ENCODE measurements around the gene SLC30A7. TPM values are rescaled to one million over a fixed set of nuclear protein-coding genes. Genes with fewer than 3 reads are reported as not detected.

SLC30A7 gene
- total RNA-seq, 1 experiment from 2014 or later, result 20.7 TPM

DNA sequence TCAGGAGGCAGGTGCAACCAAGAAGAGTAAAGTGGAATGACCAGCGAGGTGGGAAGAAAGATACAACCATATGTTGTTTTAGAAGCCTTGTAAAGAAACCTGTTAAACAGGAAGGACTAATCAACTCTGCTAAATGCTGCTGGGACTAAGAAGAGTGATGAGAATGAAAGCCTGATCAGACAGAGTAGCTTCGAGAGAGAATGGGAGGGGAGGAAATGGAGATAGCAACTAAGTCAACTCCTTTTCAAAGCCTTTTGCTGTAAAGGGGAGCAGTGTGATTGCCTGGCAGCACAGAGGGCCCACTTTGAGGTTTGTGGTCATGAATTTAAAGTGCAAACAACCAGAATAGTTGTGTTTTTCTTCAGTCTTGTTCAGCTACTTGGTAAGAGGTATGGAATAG is 31.4 kb downstream of the SLC30A7 start (continued):
- TF ChIP-seq ESRRA (CRISPR knock-in tag; IDR thresholded peaks at IDR 0.05; ENCODE audit: borderline replicate concordance) (no peak), EMX1 (CRISPR knock-in tag; IDR thresholded peaks at IDR 0.05) (no peak), NR1H2 (CRISPR knock-in tag; IDR thresholded peaks at IDR 0.05) (no peak), NR3C1 (CRISPR knock-in tag; conservative IDR thresholded peaks at IDR 0.05; ENCODE audit: low read depth) (no peak), JUN (CRISPR knock-in tag; IDR thresholded peaks at IDR 0.05) (no peak), GRHL2 (CRISPR knock-in tag; IDR thresholded peaks at IDR 0.05; ENCODE audit: insufficient replicate concordance, severe bottlenecking) (no peak), MXD4 (CRISPR knock-in tag; IDR thresholded peaks at IDR 0.05; ENCODE audit: borderline replicate concordance) (no peak)
- TF ChIP-seq, protein P1, sequence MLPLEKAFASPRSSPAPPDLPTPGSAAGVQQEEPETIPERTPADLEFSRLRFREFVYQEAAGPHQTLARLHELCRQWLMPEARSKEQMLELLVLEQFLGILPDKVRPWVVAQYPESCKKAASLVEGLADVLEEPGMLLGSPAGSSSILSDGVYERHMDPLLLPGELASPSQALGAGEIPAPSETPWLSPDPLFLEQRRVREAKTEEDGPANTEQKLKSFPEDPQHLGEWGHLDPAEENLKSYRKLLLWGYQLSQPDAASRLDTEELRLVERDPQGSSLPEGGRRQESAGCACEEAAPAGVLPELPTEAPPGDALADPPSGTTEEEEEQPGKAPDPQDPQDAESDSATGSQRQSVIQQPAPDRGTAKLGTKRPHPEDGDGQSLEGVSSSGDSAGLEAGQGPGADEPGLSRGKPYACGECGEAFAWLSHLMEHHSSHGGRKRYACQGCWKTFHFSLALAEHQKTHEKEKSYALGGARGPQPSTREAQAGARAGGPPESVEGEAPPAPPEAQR (CRISPR knock-in tag; IDR thresholded peaks at IDR 0.05), result no peak
- TF ChIP-seq, protein P2, sequence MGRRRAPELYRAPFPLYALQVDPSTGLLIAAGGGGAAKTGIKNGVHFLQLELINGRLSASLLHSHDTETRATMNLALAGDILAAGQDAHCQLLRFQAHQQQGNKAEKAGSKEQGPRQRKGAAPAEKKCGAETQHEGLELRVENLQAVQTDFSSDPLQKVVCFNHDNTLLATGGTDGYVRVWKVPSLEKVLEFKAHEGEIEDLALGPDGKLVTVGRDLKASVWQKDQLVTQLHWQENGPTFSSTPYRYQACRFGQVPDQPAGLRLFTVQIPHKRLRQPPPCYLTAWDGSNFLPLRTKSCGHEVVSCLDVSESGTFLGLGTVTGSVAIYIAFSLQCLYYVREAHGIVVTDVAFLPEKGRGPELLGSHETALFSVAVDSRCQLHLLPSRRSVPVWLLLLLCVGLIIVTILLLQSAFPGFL (CRISPR knock-in tag; IDR thresholded peaks at IDR 0.05; ENCODE audit: borderline replicate concordance), result no peak
- TF ChIP-seq, protein P3, sequence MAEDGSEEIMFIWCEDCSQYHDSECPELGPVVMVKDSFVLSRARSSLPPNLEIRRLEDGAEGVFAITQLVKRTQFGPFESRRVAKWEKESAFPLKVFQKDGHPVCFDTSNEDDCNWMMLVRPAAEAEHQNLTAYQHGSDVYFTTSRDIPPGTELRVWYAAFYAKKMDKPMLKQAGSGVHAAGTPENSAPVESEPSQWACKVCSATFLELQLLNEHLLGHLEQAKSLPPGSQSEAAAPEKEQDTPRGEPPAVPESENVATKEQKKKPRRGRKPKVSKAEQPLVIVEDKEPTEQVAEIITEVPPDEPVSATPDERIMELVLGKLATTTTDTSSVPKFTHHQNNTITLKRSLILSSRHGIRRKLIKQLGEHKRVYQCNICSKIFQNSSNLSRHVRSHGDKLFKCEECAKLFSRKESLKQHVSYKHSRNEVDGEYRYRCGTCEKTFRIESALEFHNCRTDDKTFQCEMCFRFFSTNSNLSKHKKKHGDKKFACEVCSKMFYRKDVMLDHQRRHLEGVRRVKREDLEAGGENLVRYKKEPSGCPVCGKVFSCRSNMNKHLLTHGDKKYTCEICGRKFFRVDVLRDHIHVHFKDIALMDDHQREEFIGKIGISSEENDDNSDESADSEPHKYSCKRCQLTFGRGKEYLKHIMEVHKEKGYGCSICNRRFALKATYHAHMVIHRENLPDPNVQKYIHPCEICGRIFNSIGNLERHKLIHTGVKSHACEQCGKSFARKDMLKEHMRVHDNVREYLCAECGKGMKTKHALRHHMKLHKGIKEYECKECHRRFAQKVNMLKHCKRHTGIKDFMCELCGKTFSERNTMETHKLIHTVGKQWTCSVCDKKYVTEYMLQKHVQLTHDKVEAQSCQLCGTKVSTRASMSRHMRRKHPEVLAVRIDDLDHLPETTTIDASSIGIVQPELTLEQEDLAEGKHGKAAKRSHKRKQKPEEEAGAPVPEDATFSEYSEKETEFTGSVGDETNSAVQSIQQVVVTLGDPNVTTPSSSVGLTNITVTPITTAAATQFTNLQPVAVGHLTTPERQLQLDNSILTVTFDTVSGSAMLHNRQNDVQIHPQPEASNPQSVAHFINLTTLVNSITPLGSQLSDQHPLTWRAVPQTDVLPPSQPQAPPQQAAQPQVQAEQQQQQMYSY (CRISPR knock-in tag; IDR thresholded peaks at IDR 0.05), result no peak
- TF ChIP-seq, protein P4, sequence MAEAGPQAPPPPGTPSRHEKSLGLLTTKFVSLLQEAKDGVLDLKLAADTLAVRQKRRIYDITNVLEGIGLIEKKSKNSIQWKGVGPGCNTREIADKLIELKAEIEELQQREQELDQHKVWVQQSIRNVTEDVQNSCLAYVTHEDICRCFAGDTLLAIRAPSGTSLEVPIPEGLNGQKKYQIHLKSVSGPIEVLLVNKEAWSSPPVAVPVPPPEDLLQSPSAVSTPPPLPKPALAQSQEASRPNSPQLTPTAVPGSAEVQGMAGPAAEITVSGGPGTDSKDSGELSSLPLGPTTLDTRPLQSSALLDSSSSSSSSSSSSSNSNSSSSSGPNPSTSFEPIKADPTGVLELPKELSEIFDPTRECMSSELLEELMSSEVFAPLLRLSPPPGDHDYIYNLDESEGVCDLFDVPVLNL (CRISPR knock-in tag; IDR thresholded peaks at IDR 0.05; ENCODE audit: borderline replicate concordance, low read depth), result no peak

DNA sequence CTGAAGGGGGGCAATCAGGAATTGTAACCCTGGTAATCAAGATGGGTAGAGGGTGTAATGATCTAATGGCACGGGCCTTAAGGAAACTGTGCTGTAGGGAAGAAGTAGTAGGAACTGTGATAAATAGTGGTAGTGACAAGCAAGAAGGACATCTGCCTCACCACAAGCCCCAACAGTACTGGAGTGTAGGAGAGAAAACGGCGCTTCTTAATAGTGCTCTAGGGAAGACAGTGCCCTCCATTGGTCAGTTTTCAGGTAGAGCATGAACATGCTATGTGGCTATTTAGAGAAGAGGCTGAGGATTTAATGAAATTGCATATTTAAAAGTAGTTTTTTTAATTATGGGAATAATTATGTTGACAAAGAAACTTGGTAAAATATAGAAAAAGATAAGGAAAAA is 32.2 kb downstream of the SLC30A7 start:
- POLR2A ChIA-PET, result no interaction called here
- no peak overlapping the region for H3K4me3 Mint-ChIP-seq
- no peaks in the 10 kb centered on the region for H3K27me3 Mint-ChIP-seq (ENCODE audit: low read depth)
- H3K36me3 Mint-ChIP-seq, result peaks cover 21% of the 10 kb centered on the region
- DNase-seq (ENCODE audit: low spot score) (no peak), ATAC-seq (peak; percentile 98)
- CTCF ChIA-PET, result no interaction called here
- 0 out of 2 replicates have a peak, but pooled peaks cover 3% of the 10 kb centered on the region for H3K9me3 Mint-ChIP-seq
- H3K4me1 Mint-ChIP-seq, result no peaks in the 10 kb centered on the region
- TF ChIP-seq NFE2L1 (CRISPR knock-in tag; IDR thresholded peaks at IDR 0.05) (no peak), CREB1 (CRISPR knock-in tag; IDR thresholded peaks at IDR 0.05) (no peak), ZNF416 (CRISPR knock-in tag; IDR thresholded peaks at IDR 0.05) (no peak), OVOL2 (CRISPR knock-in tag; IDR thresholded peaks at IDR 0.05; ENCODE audit: borderline replicate concordance) (no peak), CBFB (CRISPR knock-in tag; IDR thresholded peaks at IDR 0.05; ENCODE audit: low read depth) (no peak), NR2C2 (CRISPR knock-in tag; IDR thresholded peaks at IDR 0.05) (no peak), ZNF121 (CRISPR knock-in tag; IDR thresholded peaks at IDR 0.05) (no peak), NFYB (CRISPR knock-in tag; conservative IDR thresholded peaks at IDR 0.05; ENCODE audit: low read depth) (no peak), KAT7 (CRISPR knock-in tag; IDR thresholded peaks at IDR 0.05; ENCODE audit: borderline replicate concordance) (no peak)
- TF ChIP-seq, protein P5, sequence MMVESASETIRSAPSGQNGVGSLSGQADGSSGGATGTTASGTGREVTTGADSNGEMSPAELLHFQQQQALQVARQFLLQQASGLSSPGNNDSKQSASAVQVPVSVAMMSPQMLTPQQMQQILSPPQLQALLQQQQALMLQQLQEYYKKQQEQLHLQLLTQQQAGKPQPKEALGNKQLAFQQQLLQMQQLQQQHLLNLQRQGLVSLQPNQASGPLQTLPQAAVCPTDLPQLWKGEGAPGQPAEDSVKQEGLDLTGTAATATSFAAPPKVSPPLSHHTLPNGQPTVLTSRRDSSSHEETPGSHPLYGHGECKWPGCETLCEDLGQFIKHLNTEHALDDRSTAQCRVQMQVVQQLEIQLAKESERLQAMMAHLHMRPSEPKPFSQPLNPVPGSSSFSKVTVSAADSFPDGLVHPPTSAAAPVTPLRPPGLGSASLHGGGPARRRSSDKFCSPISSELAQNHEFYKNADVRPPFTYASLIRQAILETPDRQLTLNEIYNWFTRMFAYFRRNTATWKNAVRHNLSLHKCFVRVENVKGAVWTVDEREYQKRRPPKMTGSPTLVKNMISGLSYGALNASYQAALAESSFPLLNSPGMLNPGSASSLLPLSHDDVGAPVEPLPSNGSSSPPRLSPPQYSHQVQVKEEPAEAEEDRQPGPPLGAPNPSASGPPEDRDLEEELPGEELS (CRISPR knock-in tag; IDR thresholded peaks at IDR 0.05), result no peak
- TF ChIP-seq, protein P6, sequence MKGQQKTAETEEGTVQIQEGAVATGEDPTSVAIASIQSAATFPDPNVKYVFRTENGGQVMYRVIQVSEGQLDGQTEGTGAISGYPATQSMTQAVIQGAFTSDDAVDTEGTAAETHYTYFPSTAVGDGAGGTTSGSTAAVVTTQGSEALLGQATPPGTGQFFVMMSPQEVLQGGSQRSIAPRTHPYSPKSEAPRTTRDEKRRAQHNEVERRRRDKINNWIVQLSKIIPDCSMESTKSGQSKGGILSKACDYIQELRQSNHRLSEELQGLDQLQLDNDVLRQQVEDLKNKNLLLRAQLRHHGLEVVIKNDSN (CRISPR knock-in tag; IDR thresholded peaks at IDR 0.05), result no peak
- TF ChIP-seq, protein P7, sequence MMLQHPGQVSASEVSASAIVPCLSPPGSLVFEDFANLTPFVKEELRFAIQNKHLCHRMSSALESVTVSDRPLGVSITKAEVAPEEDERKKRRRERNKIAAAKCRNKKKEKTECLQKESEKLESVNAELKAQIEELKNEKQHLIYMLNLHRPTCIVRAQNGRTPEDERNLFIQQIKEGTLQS (CRISPR knock-in tag; conservative IDR thresholded peaks at IDR 0.05), result no peak
- TF ChIP-seq, protein P3 (CRISPR knock-in tag; IDR thresholded peaks at IDR 0.05), result no peak
- no peak overlapping the region for H3K27ac Mint-ChIP-seq
